H4 (cell line): ENCODE measurements around the gene SPDL1. TPM values are rescaled to one million over a fixed set of nuclear protein-coding genes. Genes with fewer than 3 reads are reported as not detected.

Experiments used
- DNase-seq: peaks from one replicate; pipeline ENCODE4 v3.0.0-alpha.2; 2015; ENCODE audit warnings: low spot score
- total RNA-seq: library from RNA; depleted of rRNA; stranded (reverse); fragments of >200 nt; shearing (Covaris generic); gene quantifications from 2 replicates; pipeline ENCODE4 v1.2.3, GENCODE V29; 2014; rRNA removed

SPDL1 gene
- total RNA-seq, 1 experiment from 2014 or later, result 34.1 TPM

DNA sequence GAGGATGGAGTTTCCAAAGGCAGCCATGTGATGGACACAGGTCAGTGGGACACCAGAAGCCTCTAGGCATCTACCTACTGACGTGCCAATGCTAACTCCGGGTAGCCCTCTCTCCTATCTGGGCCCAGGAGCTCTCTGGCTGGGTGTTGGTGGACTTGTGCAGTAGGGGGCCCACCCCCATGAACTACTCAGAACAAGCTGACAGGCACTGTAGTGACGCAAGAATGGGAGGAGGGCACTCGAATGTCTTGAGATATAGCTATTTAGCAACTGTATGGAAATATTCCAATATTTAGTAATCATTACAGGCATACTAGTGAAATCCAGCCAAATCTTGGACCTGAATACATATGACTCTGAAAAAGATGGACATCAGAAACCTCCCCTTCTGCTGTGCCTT lies 47.8 kb downstream of the SPDL1 start:
- DNase-seq, result no peak

DNA sequence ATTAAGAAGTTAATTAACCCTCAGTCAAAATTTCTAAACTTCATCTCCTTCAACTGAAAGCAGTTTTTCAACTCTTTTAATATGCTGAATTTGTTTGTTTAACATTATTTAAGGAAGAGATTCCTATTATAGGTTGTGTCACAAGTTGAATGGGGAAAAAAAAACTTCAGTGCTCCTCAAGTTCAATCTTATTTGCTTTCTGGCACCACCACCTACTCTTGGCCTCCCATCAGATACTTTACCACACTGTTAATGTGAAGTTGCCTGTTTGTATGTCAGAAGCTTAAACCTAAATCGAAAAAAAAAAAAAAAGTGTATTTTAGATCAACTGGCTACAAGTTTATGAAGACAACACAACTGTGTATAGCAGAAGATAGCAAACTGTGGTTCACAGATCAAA lies 49.4 kb downstream of the SPDL1 start:
- no peak for DNase-seq

DNA sequence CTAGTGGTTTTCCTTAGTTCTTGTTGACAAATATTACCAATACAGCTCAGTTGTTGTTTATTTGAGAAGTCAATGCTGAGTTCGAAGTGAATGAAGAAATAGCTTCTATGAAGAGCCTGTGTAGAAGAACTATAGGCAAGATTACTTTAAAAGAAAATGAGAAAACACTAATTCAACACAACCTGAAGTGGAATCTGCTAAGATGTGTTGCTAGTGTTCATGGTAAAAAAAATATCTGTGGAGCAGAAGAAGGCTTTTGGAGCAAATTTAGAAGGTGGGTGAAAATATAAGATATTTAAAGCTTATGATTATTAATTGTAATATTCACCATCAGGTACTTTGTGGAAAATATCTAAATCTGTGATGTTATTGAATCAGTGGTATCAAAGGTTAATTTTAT lies 51.0 kb downstream of the SPDL1 start:
- no peak for DNase-seq

DNA sequence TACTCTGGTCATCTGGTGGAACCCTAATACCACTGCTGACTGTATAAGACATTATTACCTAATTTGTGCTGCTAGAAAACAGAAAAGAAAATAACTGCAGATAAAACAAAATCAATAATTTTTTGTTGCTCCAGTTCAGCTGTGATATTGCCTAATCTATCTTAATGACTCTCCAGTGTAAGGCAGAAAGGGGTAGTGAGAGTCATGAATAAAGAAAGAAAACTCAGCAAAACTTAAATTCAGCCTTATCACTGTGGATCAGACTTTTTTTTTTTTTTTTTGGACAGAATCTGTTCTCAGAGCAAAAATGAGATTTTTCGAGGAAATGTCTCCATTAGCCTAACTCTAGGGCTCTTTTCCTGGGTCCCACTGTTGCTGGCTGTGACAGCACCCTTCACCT lies 52.4 kb downstream of the SPDL1 start:
- no peak for DNase-seq

DNA sequence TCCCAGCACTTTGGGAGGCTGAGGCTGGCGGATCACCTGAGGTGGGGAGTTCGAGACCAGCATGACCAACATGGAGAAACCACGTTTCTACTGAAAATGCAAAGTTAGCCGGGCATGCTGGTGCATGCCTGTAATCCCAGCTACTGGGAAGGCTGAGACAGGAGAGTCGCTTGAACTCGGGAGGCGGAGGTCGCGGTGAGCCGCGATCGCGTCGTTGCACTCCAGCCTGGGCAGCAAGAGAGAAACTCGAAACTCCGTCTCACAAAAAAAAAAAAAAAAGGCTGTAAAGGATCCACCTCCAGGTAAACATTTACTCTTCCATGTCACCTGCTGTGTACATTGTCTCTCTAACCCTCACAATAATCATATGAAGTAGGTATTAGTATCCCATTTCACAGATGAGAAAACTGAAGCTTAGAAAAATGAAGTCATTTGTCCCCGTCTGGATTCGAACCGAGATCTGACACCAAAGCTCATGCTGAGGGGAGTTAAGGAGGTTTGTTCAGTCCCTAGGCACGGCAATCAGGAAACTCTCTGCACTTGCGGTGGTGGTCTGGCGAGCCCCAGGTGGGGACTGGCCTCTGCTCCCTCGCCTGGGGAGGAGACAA lies 53.0 kb downstream of the SPDL1 start:
- no peak for DNase-seq

DNA sequence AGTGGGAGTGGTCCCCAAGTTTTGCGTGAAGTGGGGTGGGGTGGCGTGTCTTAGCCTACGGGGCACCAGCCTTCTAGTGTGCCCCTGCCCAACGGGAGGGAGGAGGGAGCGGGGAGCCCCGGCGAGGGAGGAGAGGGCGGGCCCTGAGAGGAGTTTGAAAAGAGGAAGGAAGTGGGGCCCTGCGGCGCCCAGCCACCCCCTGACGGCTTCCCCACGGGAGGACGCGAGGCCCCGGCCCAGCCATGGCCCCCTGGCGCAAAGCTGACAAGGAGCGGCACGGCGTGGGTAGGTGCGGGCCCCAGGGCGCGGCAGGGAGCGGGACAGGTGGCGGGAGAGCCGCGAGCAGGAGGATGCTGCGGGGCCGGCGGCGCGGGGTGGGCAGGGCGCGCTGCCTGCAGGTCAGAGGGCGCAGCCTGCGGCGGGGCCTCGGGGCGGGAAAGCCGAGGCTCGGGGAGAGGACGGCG lies 53.5 kb downstream of the SPDL1 start, which contains the start of gene DOCK2:
Gene DOCK2, plus strand, starts transcription at position 191 of the 464 bp plus-strand sequence. Its CDS starts 52 bp downstream, at position 243.
- no peak for DNase-seq

DNA sequence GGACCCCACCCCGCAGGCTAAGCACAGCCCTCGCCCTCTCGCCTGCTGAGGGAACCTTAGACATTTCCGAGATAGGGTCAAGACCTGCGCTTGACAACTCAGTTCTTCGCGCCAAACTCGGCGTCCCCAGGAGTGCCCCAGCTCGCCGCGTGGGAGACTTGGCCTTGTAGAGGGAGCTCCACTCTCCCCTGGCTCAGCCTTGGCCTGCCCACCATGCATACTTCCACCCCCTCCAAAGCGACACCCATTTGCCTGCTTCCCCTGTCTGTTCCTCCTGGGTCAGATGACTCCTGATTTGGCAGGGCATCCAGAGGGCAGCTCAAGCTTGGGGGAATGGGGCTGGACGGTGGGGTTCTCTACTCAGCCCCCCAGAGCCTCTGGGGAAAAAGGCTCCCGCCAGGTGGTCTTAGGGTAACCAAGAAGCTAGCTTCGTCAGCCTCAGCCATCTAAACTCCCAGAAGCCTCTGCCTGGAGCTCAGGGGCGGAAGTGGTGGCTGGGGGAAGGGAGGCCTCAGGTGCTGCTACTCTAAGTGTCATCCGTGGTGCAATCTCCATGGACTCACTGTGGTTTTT lies 54.1 kb downstream of the SPDL1 start:
- no peak for DNase-seq

DNA sequence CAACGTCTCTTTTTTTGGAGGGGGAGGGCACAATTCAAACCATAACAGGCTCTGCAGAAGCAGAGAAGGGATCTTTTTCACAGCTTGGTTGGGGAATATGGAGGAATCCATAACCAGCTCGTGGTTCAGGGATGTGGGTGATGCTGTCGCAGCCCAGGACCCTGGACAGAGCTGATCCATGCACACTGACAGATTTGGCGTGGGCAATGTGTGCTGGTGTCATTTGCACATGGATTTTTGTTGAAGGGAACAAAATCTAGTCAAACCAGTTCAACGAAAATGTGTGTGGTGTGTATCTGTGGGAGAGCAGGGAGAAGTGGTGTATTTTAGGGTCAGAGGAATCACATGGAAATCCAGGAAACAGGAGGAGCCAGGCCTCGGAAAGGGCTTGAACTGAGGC lies 57.7 kb downstream of the SPDL1 start:
- DNase-seq, result no peak

DNA sequence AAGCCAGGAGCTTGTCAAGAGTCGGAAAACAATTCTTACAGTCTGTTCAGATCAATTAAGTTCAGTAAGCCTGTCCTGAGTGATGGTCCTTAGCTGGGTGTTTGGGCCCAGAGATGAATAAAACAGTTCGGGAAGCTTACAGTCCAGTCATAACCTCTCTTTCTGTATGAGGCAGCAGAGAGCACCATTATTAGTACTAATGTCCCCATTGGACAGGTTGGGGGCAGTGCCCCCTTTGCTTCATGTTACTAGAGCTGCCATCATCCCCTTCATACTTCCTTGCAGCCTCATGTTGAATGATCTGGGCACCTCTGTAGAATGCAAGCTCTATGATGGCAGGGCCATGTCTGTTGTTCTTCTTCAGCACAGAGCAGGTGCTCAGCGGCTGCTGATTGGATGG lies 63.3 kb downstream of the SPDL1 start:
- no peak for DNase-seq

DNA sequence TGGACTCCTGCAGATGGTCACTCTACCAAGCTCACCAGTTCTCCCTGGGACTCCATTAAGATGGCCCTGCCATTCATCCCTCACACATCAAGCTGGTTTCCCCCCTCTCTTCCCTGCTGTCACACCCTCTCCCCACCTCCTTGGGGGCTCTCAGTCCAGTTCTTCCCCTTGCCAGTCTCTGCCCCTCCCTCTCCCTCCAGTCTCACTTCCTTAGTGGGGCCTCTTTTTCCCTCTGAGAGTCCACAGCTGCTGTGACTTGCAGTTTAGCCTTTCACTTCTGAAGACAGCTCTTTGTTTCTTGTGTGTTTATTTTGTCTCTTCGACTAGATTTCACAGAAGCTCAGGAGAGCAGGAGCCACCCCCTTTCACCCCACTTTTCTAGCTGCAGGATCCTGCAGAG lies 64.0 kb downstream of the SPDL1 start:
- no peak for DNase-seq

DNA sequence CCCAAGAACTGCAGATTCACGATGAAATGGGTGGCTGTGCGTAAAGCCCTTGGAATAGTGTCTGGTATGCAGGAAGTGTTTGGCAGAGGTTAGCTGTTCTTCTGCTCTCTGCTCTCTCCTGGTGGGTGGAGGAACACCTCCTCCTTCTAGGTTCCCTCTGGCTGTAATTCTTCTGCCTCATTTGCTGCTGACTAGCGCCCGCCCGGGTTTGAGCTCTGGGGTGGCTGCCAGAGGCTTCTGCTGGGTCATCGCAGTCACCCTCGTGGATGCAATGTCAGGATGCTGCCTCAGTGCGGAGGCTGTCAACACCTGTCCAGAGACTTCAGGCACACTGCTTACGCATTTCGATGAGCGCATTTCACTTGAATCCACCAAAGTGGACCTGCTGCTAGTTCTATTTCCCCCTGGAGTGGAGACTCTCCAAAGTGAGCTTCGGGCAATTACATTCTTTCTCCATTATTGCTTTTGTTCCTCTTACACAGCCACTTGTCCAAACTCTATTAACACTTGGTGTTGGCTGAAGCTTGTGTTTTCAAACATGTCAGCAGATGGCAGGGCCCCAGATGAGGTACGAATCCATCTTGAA lies 65.2 kb downstream of the SPDL1 start:
- DNase-seq, result no peak

DNA sequence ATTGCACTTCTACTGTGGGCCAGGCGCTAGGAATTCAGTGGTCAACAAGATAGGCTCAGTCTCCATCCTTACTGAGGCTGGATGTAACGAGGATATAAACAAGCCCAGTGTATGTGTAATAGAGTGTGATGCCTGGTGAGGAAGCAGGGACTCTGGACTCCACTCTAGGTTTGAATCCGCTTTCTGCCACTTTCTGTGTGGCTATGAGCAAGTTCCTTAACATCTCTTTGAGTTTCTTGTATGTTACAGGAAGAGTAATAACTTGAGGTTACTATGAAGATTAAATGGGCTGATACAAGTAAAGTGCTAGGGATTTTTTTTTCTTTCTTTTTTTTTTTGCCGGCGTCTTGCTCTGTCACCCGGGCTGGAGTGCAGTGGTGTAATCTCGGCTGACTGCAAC lies 65.9 kb downstream of the SPDL1 start:
- no peak for DNase-seq

DNA sequence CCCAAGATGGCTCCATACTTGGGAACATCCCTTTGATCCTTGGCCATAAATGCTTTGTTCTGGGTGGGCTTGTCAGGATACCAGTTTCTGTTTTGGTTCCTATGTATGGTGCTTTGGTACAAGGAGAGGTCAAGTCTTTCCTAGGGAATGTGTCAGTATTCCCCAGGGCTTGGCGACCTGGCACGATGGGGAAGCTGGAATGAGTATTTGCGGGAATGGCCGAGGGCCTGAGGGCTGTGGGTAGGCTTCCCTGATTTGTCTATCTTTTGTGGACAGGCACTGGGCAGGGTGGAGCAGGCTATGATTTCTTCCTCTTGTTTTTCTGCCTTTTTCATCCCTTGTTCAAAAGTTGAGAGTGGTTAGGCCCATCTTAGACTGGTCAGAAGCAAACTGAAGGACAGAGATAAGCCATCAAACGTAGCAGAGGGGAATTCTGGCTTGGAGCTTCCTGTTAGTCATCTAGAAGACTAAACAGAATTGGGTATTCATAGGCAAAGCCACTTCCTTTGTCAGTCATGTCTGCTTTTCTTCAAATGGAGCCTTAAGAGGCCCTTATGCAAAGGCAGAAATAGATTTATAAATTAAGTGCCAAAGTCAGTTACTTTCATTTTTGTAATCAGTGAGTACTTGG lies 67.2 kb downstream of the SPDL1 start:
- peak; percentile 28 for DNase-seq

DNA sequence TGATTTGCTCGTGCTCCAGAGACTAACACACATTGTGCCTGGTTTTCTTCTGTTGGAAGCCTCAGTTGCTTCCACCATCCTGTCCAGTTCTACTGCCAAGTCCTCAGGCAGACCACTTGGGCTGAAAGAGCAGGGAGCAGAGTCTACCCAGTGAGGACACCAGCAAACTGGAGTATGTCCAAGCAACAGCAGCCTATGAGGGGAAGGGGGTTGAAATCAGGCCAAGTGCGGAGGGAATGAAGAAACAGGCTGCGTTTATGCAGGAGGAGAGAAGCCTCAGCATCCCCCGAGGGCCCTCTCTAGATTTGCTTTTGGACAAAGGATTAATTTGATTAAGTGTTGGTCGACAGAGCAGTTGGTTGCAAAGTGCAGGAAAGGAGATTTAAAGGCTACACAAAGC lies 68.0 kb downstream of the SPDL1 start:
- no peak for DNase-seq

DNA sequence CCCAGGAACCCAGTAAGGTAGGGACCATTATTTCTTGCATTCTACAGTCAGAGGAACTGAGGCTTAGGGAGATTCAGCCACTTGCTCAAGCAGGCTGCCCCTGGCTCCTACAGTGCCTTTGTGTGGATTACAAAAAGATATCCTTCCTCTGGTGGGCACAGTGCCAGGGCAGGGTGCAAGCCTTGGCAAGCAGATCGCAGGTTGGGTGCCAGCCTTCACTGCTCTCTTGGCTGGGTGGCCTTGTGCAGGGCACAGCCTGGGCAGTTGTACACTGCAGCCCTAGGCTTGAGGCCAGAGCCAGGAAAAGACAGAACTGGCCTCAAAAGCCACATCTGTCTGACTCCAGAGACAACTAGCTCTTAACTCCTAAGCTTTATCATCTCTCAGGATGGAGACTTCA lies 68.5 kb downstream of the SPDL1 start:
- DNase-seq, result no peak

DNA sequence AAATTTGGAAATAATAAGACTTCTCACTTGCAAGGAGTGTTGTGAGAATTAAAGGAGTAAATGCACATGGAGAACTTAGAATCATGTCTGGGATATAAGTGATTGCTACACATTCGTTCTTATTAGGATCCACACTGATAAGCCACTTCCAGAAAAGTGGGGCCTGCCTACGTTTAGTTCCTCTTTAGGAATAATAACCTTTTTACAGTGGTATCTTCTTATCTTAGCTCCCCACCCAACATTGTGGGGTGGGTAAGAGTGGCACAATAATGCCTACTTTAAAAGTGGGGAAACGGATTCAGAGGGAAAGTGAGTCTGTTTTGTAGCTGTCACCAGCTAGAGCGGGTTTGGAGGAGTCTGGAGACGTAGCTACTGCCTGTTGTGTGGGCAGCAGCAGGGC lies 69.5 kb downstream of the SPDL1 start:
- DNase-seq, result no peak

Other genes with a start within 250 kb of the SPDL1 start
- gene DOCK2, start 53.5 kb downstream of the SPDL1 start, total RNA-seq, result 1.0 and 1.4 TPM in 2 replicates